H1 (cell line): ENCODE measurements around the gene FOXN3.

Experiments
- CHD2 ChIP-seq: IDR thresholded peaks from 2 replicates; pipeline ENCODE4 v1.6.1; 2012; ENCODE audit warnings: low read length, improper control_type of control experiment
- CTCF ChIP-seq, 3 experiments: IDR thresholded peaks; 1 replicate in 2 of 3; 2 replicates in 1 of 3; pipeline versions ENCODE4 v1.5.1 to v1.6.1; 2011; ENCODE audit warnings: low read length in 3 of 3, mild to moderate bottlenecking in 3 of 3, inconsistent platforms in 2 of 3, low read depth in 1 of 3, moderate library complexity in 1 of 3; ENCODE audit not compliant: insufficient read depth in 1 of 3; ENCODE audit errors: control extremely low read depth in 1 of 3
- EZH2 ChIP-seq: fragments of 200-600 bp; sonication (generic); IDR thresholded peaks from 2 replicates; pipeline ENCODE4 v1.7.1; 2012; ENCODE audit warnings: low read depth, mild to moderate bottlenecking, moderate library complexity, low read length, inconsistent platforms; ENCODE audit not compliant: severe bottlenecking
- FOSL1 ChIP-seq: IDR thresholded peaks from 2 replicates; pipeline ENCODE4 v1.6.1; 2011; ENCODE audit warnings: mild to moderate bottlenecking, low read depth, low read length, moderate library complexity; ENCODE audit not compliant: insufficient read depth
- HDAC6 ChIP-seq: IDR thresholded peaks from one replicate; pipeline ENCODE4 v1.7.1; 2012; ENCODE audit warnings: low read depth, mild to moderate bottlenecking, inconsistent platforms, low read length, moderate library complexity
- MAX ChIP-seq: IDR thresholded peaks from 2 replicates; pipeline ENCODE4 v1.6.1; 2012; ENCODE audit warnings: inconsistent platforms
- POLR2A ChIP-seq, 2 experiments: IDR thresholded peaks; 1 replicate in 1 of 2; 2 replicates in 1 of 2; pipeline ENCODE4 v1.6.1; 2011; ENCODE audit warnings: low read depth in 2 of 2, low read length in 2 of 2, mild to moderate bottlenecking in 2 of 2; ENCODE audit errors: control extremely low read depth in 1 of 2
- POLR2AphosphoS5 ChIP-seq: IDR thresholded peaks from 2 replicates; pipeline ENCODE4 v1.6.1; 2011; ENCODE audit warnings: low read depth, low read length
- RBBP5 ChIP-seq: IDR thresholded peaks from 2 replicates; pipeline ENCODE4 v1.7.1; 2012; ENCODE audit warnings: low read depth, mild to moderate bottlenecking, inconsistent platforms, low read length, moderate library complexity, borderline replicate concordance
- SP1 ChIP-seq: IDR thresholded peaks from 2 replicates; pipeline ENCODE4 v1.6.1; 2011; ENCODE audit warnings: low read depth, low read length
- TAF7 ChIP-seq: optimal IDR thresholded peaks from 2 replicates; pipeline ENCODE3; 2011; ENCODE audit warnings: low read depth, mild to moderate bottlenecking, inconsistent platforms, low read length, moderate library complexity, borderline replicate concordance
- TCF12 ChIP-seq: IDR thresholded peaks from 2 replicates; pipeline ENCODE4 v1.6.1; 2011; ENCODE audit warnings: low read depth, mild to moderate bottlenecking, low read length
- ZNF274 ChIP-seq: IDR thresholded peaks from 2 replicates; pipeline ENCODE4 v1.7.0; 2012; ENCODE audit warnings: low read length, borderline replicate concordance; ENCODE audit errors: extremely low read depth

GRCh38 chr14:89171168-89171567 is 245.9 kb downstream of the FOXN3 start:
- TF ChIP-seq CTCF (IDR thresholded peaks at IDR 0.05; ENCODE audit: control extremely low read depth in 1 of 3, insufficient read depth in 1 of 3, low read depth in 1 of 3, low read length in 3 of 3), result no peak
- no peak for TF ChIP-seq TCF12
- no peak for TF ChIP-seq MAX
- no peak for TF ChIP-seq POLR2AphosphoS5
- TF ChIP-seq TAF7, result no peak
- TF ChIP-seq FOSL1, result no peak
- no peak for TF ChIP-seq SP1
- TF ChIP-seq POLR2A (IDR thresholded peaks at IDR 0.05; ENCODE audit: control extremely low read depth in 1 of 2, low read depth in 2 of 2, low read length in 2 of 2), result no peak
- TF ChIP-seq RBBP5, result no peak
- TF ChIP-seq ZNF274, result no peak
- no peak for TF ChIP-seq HDAC6
- no peak for TF ChIP-seq EZH2
- no peak for TF ChIP-seq CHD2
